Peyer's patch (tissue), 4 donors: ENCODE results near the gene HKDC1.

Experiments used
- CTCF ChIP-seq, 6 experiments: fragments of 450-650 bp in 4 of 6; fragments of 200-600 bp in 2 of 6; sonication (generic) in 1 of 6; IDR thresholded peaks; one replicate each; pipeline ENCODE4 v1.5.1; 2017 to 2019; ENCODE audit warnings: antibody characterized with exemption in 6 of 6, mild to moderate bottlenecking in 3 of 6, moderate library complexity in 1 of 6
- POLR2A ChIP-seq, 2 donors: fragments of 450-650 bp; IDR thresholded peaks; one replicate each; pipeline ENCODE4 v1.5.1; 2017; ENCODE audit warnings: antibody characterized with exemption in 2 of 2, mild to moderate bottlenecking in 2 of 2, moderate library complexity in 2 of 2

GRCh38 chr10:69218831-69219230 is 1.3 kb upstream of the HKDC1 start:
- TF ChIP-seq POLR2A (IDR thresholded peaks at IDR 0.05) (no peak), CTCF (IDR thresholded peaks at IDR 0.05) (no peak)
